ENCODE results near the gene TEX14. TPM values are rescaled to one million over a fixed set of nuclear protein-coding genes. Genes with fewer than 3 reads are reported as not detected.

TEX14 gene
- total and polyA plus RNA-seq, 8 donors, result 0.47 to 2.1 (median 1.3) TPM

DNA sequence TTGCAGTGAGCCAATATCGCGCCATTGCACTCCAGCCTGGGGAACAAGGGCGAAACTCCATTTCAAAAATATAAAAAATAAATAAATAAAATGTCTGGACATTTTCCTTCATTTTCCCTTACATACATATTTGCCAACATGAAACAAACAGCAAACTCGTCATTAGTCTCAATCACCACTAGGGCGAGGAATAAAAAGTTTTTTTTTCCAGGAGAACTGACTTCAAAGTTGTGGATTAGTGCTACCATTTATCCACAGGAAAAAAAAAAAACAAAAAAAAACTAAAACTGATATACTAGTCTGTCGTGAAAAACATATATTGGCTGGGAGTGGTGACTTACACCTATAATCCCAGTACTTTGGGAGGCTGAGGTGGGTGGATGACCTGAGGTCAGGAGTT, 100.4 kb downstream of the TEX14 start:
- TF ChIP-seq, protein P1, sequence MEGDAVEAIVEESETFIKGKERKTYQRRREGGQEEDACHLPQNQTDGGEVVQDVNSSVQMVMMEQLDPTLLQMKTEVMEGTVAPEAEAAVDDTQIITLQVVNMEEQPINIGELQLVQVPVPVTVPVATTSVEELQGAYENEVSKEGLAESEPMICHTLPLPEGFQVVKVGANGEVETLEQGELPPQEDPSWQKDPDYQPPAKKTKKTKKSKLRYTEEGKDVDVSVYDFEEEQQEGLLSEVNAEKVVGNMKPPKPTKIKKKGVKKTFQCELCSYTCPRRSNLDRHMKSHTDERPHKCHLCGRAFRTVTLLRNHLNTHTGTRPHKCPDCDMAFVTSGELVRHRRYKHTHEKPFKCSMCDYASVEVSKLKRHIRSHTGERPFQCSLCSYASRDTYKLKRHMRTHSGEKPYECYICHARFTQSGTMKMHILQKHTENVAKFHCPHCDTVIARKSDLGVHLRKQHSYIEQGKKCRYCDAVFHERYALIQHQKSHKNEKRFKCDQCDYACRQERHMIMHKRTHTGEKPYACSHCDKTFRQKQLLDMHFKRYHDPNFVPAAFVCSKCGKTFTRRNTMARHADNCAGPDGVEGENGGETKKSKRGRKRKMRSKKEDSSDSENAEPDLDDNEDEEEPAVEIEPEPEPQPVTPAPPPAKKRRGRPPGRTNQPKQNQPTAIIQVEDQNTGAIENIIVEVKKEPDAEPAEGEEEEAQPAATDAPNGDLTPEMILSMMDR (IDR thresholded peaks at IDR 0.05), result no peak
- Histone ChIP-seq H3K9me3 (no peaks in the 10 kb centered on the region), H3K4me1 (no peaks in the 10 kb centered on the region), H3K27me3 (no peaks in the 10 kb centered on the region), H3K36me3 (no peaks in the 10 kb centered on the region), H3K4me3 (no peak overlapping the region), H3K27ac (no peak overlapping the region)
- intact Hi-C loops (cut with DNase I), result no loop called here
- no peak for ATAC-seq
- DNase-seq, result no peak

DNA sequence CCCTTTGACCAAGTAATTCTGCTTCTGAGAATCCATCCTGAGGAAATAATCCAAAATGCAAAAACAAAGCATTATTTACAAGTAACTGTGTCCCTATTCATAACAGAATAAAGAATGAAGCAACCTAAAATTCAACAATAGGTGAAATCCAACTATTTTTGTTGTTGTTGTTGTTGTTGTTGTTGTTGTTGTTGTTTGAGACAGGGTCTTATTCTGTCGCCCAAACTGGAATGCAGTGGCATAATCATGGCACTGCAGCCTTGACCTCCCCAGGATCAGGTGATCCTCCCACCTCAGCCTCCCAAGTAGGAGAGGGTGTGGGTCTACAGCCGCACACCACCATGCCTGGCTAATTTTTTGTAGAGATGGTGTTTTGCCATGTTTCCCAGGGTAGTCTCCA, 101.5 kb downstream of the TEX14 start:
- H3K27me3 ChIP-seq, result no peaks in the 10 kb centered on the region
- H3K4me1 ChIP-seq, result no peaks in the 10 kb centered on the region
- TF ChIP-seq, protein P1 (IDR thresholded peaks at IDR 0.05), result no peak
- H3K27ac ChIP-seq, result no peak overlapping the region
- DNase-seq (no peak), ATAC-seq (no peak)
- no peaks in the 10 kb centered on the region for H3K9me3 ChIP-seq
- H3K4me3 ChIP-seq, result no peak overlapping the region
- H3K36me3 ChIP-seq, result no peaks in the 10 kb centered on the region
- intact Hi-C loops (cut with DNase I), result no loop called here

DNA sequence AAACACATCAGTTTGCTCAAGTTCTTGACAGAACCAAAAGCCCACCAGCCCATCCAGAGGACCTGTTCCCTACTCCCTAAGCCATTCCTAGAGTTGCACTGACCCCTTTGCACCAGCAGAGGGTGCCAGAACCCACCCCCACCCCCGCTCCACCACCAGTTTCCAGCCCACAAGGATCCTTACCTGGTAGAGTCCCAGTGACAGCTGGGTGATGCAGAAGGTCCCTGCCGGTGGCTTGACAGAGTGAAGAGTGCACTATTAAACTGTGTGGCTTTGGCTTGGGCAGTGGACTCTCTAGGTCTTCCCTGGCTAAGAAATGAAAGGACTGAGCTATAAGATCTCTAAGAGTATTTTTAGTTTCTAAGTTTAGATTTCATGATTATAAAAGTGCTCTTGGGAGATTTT, 104.1 kb downstream of the TEX14 start:
- intact Hi-C loops (cut with DNase I), result loop anchor here in 1 of 2 donors (10.0 kb wide), 1 partner anchor 417 kb away; no protein-coding TSS in a partner anchor
- H3K4me1 ChIP-seq, result no peaks in the 10 kb centered on the region
- no peaks in the 10 kb centered on the region for H3K27me3 ChIP-seq
- TF ChIP-seq, protein P1 (IDR thresholded peaks at IDR 0.05), result peak; percentile 89 to 90
- H3K9me3 ChIP-seq, result no peaks in the 10 kb centered on the region
- DNase-seq (peak in 3 of 4 donors; percentile 33 to 55 (median 41)), ATAC-seq (peak; percentile 94)
- no peak overlapping the region for H3K27ac ChIP-seq
- H3K4me3 ChIP-seq, result no peak overlapping the region
- no peaks in the 10 kb centered on the region for H3K36me3 ChIP-seq

DNA sequence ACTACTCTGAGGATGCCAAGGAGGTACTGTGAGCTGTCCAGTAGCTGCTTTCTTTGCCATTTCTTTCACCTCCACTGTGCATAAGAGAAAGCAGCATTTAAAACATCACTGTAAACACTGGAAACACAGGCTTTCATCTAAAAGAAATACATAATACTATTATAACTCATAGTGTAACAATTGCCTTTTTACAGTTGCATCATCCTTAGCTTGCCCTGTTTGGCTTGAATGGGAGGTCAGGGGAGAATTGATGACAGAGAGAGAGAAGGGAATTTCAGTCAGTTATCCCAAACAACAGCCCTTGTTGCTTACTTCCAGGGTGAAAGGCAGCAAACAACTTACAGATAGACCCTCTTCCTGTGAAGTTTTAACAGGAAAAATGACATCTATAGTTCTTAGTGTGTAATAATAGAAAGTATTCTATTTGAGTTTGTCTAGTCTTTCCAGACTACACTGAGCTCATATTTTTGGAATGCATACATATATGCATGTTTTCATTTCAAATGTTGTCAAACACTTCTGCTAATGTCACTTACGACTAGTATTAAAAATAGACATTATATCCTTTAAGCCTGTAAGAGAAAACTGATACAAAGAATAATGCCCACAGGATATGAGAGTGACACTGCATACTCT, 105.7 kb downstream of the TEX14 start:
- no peaks in the 10 kb centered on the region for H3K9me3 ChIP-seq
- H3K4me1 ChIP-seq, result no peaks in the 10 kb centered on the region
- no peak overlapping the region for H3K4me3 ChIP-seq
- DNase-seq, result no peak
- no peaks in the 10 kb centered on the region for H3K36me3 ChIP-seq
- ATAC-seq, result no peak
- intact Hi-C loops (cut with DNase I), result loop anchor here in 1 of 2 donors (10.0 kb wide), 1 partner anchor 419 kb away; no protein-coding TSS in a partner anchor
- no peaks in the 10 kb centered on the region for H3K27me3 ChIP-seq
- no peak overlapping the region for H3K27ac ChIP-seq
- TF ChIP-seq, protein P1 (IDR thresholded peaks at IDR 0.05), result no peak

DNA sequence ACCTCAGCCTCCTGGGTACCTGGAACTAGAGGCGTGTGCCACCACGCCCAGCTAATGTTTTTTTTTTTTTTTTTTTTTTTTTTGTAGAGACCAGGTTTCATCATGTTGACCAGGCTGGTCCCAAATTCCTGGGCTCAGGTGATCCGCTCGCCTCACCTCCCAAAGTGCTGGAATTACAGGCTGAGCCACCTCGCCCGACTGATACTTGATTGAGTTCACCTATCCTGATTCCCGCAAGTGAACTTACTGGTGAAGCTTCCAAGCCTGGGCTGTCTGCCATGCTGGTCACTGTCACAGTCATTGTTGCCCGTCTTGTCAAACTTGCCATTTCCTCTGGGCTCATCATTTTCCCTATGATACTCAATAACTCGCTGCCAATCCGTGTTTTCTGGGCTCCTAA, 106.3 kb downstream of the TEX14 start:
- TF ChIP-seq, protein P1 (IDR thresholded peaks at IDR 0.05), result no peak
- Histone ChIP-seq H3K36me3 (no peaks in the 10 kb centered on the region), H3K27ac (no peak overlapping the region), H3K9me3 (no peaks in the 10 kb centered on the region), H3K4me3 (no peak overlapping the region), H3K4me1 (no peaks in the 10 kb centered on the region), H3K27me3 (no peaks in the 10 kb centered on the region)
- intact Hi-C loops (cut with DNase I), result loop anchor here in 1 of 2 donors (10.0 kb wide), 1 partner anchor 419 kb away; no protein-coding TSS in a partner anchor
- DNase-seq, result no peak
- ATAC-seq, result no peak
